ENCODE results near the gene CPLANE1. TPM values are rescaled to one million over a fixed set of nuclear protein-coding genes. Genes with fewer than 3 reads are reported as not detected.

Gene CPLANE1
- total RNA-seq, 1 donor from 2014 or later: 25.8 TPM

DNA sequence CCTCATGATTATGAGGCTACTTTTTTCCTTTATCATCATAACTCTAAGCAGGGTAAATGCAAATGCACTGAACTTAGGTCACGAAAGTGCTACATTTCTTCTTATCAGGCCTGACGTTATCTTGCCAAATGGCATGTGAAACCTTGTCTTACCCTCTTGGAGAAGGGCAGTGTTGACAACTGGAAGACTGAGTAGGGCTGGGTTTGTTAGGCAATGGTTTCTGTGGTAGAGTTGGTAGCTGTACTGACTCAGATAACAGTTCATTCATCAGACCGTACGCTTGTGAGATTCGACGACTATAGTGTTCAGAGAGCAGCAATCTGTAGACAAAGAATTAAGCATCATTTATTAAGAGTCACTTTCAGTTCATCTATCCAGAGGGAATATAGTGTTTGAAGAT is 127.7 kb downstream of the CPLANE1 start:
- H3K4me3 Mint-ChIP-seq (ENCODE audit: unreplicated experiment): no peak overlapping the region
- peaks cover 38% of the 10 kb centered on the region for H3K36me3 Mint-ChIP-seq (ENCODE audit: low read depth)
- no peaks in the 10 kb centered on the region for H3K27me3 Mint-ChIP-seq (ENCODE audit: low read depth)
- no peak overlapping the region for H3K27ac Mint-ChIP-seq (ENCODE audit: unreplicated experiment)
- no peaks in the 10 kb centered on the region for H3K4me1 Mint-ChIP-seq (ENCODE audit: low read depth)
- H3K9me3 Mint-ChIP-seq (ENCODE audit: low read depth): no peaks in the 10 kb centered on the region
- DNase-seq (ENCODE audit: low spot score): no peak
- TF ChIP-seq, protein P1, sequence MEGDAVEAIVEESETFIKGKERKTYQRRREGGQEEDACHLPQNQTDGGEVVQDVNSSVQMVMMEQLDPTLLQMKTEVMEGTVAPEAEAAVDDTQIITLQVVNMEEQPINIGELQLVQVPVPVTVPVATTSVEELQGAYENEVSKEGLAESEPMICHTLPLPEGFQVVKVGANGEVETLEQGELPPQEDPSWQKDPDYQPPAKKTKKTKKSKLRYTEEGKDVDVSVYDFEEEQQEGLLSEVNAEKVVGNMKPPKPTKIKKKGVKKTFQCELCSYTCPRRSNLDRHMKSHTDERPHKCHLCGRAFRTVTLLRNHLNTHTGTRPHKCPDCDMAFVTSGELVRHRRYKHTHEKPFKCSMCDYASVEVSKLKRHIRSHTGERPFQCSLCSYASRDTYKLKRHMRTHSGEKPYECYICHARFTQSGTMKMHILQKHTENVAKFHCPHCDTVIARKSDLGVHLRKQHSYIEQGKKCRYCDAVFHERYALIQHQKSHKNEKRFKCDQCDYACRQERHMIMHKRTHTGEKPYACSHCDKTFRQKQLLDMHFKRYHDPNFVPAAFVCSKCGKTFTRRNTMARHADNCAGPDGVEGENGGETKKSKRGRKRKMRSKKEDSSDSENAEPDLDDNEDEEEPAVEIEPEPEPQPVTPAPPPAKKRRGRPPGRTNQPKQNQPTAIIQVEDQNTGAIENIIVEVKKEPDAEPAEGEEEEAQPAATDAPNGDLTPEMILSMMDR (IDR thresholded peaks at IDR 0.05): no peak

GRCh38 chr5:37121027-37121426 is 128.1 kb downstream of the CPLANE1 start:
- TF ChIP-seq, protein P1 (IDR thresholded peaks at IDR 0.05): no peak
- Mint-ChIP-seq H3K9me3 (ENCODE audit: low read depth) (no peaks in the 10 kb centered on the region), H3K27me3 (ENCODE audit: low read depth) (no peaks in the 10 kb centered on the region), H3K4me1 (ENCODE audit: low read depth) (no peaks in the 10 kb centered on the region), H3K27ac (ENCODE audit: unreplicated experiment) (no peak overlapping the region), H3K36me3 (ENCODE audit: low read depth) (peaks cover 38% of the 10 kb centered on the region), H3K4me3 (ENCODE audit: unreplicated experiment) (no peak overlapping the region)
- no peak for DNase-seq (ENCODE audit: low spot score)

DNA sequence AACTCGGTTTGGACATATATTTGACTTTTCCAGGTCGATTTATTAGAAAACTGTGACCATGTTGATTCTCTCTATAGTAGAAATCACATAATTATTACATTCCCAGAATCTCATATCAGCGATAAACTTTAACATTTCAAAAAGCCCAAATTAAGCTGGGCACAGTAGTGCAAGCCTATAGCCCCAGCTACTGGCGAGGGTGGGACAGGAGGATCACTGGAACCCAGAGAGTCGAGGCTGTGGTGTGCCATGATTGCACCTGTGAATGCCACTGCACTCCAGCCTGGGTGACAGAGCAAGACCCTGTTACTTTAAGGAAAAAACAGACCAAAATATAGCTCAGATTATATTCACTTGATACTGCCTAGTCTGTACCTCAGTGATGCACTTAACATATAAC is 128.9 kb downstream of the CPLANE1 start:
- no peak for DNase-seq (ENCODE audit: low spot score)
- H3K9me3 Mint-ChIP-seq (ENCODE audit: low read depth): no peaks in the 10 kb centered on the region
- no peaks in the 10 kb centered on the region for H3K4me1 Mint-ChIP-seq (ENCODE audit: low read depth)
- no peak overlapping the region for H3K27ac Mint-ChIP-seq (ENCODE audit: unreplicated experiment)
- peaks cover 34% of the 10 kb centered on the region for H3K36me3 Mint-ChIP-seq (ENCODE audit: low read depth)
- H3K27me3 Mint-ChIP-seq (ENCODE audit: low read depth): no peaks in the 10 kb centered on the region
- H3K4me3 Mint-ChIP-seq (ENCODE audit: unreplicated experiment): no peak overlapping the region
- TF ChIP-seq, protein P1 (IDR thresholded peaks at IDR 0.05): no peak

DNA sequence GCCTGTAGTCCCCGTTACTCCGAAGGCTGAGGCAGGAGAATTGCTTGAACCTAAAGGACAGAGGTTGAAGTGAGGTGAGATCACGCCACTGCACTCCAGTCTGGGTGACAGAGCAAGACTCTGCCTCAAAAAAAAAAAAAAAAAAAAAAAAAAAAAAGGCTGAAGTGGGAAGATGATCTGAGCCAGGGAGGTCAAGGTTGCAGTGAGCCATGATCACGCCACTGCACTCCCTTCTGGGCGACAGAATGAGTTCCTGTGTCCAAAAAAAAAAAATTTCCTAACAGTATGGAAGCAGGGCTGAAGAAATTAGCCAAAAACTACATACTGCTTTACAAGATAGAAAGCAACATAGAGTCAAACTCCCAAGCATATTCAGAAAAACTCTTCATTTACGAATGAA is 132.8 kb downstream of the CPLANE1 start:
- Mint-ChIP-seq H3K36me3 (ENCODE audit: low read depth) (peaks cover 36% of the 10 kb centered on the region), H3K9me3 (ENCODE audit: low read depth) (no peaks in the 10 kb centered on the region), H3K27me3 (ENCODE audit: low read depth) (no peaks in the 10 kb centered on the region), H3K27ac (ENCODE audit: unreplicated experiment) (no peak overlapping the region), H3K4me3 (ENCODE audit: unreplicated experiment) (no peak overlapping the region), H3K4me1 (ENCODE audit: low read depth) (no peaks in the 10 kb centered on the region)
- DNase-seq (ENCODE audit: low spot score): no peak
- TF ChIP-seq, protein P1 (IDR thresholded peaks at IDR 0.05): no peak

DNA sequence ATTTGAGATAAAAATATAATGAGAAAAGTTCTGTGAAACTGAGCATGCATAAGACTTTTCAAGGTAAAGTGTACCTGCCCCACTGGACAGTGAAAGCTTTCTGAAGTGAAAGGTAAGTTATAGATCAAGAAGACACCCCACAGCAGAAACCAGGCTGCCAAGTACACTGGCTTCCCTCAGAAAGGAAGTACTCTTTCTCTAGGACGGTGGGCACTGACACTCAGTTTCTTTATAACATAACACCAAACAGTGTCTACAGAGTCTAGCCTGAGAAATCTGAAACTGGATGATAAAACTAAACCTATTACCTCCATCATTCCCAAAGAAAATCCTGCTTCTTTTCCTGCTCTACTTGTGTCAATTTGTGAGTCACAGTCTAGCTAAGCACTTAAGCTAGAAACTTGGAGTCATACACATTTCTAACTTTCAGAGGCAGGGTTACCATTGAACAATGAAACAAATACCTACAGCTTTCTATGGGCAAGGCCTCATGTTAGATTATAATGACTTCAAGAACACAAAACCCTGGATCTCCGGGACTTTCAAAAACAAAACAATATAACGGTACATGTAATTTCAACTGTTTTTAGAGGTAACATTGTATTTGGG is 136.7 kb downstream of the CPLANE1 start:
- H3K4me3 Mint-ChIP-seq (ENCODE audit: unreplicated experiment): no peak overlapping the region
- H3K4me1 Mint-ChIP-seq (ENCODE audit: low read depth): no peaks in the 10 kb centered on the region
- H3K27me3 Mint-ChIP-seq (ENCODE audit: low read depth): no peaks in the 10 kb centered on the region
- peaks cover 39% of the 10 kb centered on the region for H3K36me3 Mint-ChIP-seq (ENCODE audit: low read depth)
- no peaks in the 10 kb centered on the region for H3K9me3 Mint-ChIP-seq (ENCODE audit: low read depth)
- no peak overlapping the region for H3K27ac Mint-ChIP-seq (ENCODE audit: unreplicated experiment)
- TF ChIP-seq, protein P1 (IDR thresholded peaks at IDR 0.05): no peak
- no peak for DNase-seq (ENCODE audit: low spot score)

Data from chondrocyte (in vitro differentiated cells).